HPDE6-E6E7 (cell line): Measurements from ENCODE around the gene PSMD5.

Experiments used
- DNase-seq: peaks from one replicate; pipeline ENCODE4 v3.0.0; 2011; ENCODE audit warnings: missing footprints; ENCODE audit errors: extremely low spot score

Gene PSMD5

GRCh38 chr9:120875195-120875565 is 32.5 kb upstream of the PSMD5 start:
- DNase-seq, result no peak

- DNase-seq, result no peak
These were observed 31.8 kb upstream of the PSMD5 start for GRCh38 chr9:120874226-120875194.

GRCh38 chr9:120873512-120873911 is 30.8 kb upstream of the PSMD5 start:
- DNase-seq, result peak; percentile 83

- DNase-seq, result no peak
These were observed 30.2 kb upstream of the PSMD5 start for GRCh38 chr9:120872791-120873502.

- no peak for DNase-seq
These were observed 27.5 kb upstream of the PSMD5 start for GRCh38 chr9:120870206-120870605.

GRCh38 chr9:120869726-120870125 is 27.0 kb upstream of the PSMD5 start:
- DNase-seq, result no peak

- no peak for DNase-seq
These were observed 26.6 kb upstream of the PSMD5 start for GRCh38 chr9:120869360-120869687.

GRCh38 chr9:120868676-120869359 is 26.1 kb upstream of the PSMD5 start:
- peak; percentile 96 for DNase-seq

- DNase-seq, result no peak
These were observed 25.6 kb upstream of the PSMD5 start for GRCh38 chr9:120868339-120868675.

- DNase-seq, result no peak
These were observed 25.1 kb upstream of the PSMD5 start for GRCh38 chr9:120867676-120868338.

GRCh38 chr9:120866651-120867050 is 23.9 kb upstream of the PSMD5 start:
- DNase-seq, result no peak

GRCh38 chr9:120865809-120866208 is 23.1 kb upstream of the PSMD5 start:
- no peak for DNase-seq

- no peak for DNase-seq
These were observed 22.5 kb upstream of the PSMD5 start for GRCh38 chr9:120865176-120865575.

GRCh38 chr9:120864719-120865118 is 22.0 kb upstream of the PSMD5 start:
- DNase-seq, result no peak

GRCh38 chr9:120863833-120864232 is 21.1 kb upstream of the PSMD5 start:
- DNase-seq, result no peak

- no peak for DNase-seq
These were observed 19.7 kb upstream of the PSMD5 start for GRCh38 chr9:120862452-120862851.

GRCh38 chr9:120861935-120862334 is 19.2 kb upstream of the PSMD5 start:
- DNase-seq, result no peak

- no peak for DNase-seq
These were observed 17.4 kb upstream of the PSMD5 start for GRCh38 chr9:120860083-120860482.

GRCh38 chr9:120859361-120859760 is 16.6 kb upstream of the PSMD5 start:
- no peak for DNase-seq

GRCh38 chr9:120857902-120858301 is 15.2 kb upstream of the PSMD5 start:
- DNase-seq, result no peak

- no peak for DNase-seq
These were observed 14.8 kb upstream of the PSMD5 start for GRCh38 chr9:120857481-120857880.

GRCh38 chr9:120856700-120857099 is 14.0 kb upstream of the PSMD5 start:
- DNase-seq, result no peak
